HT-29 (cell line): Measurements from ENCODE around the gene CGB5. TPM values are rescaled to one million over a fixed set of nuclear protein-coding genes. Genes with fewer than 3 reads are reported as not detected.

Experiments
- DNase-seq: peaks from one replicate; pipeline ENCODE4 v3.0.0-alpha.2; 2015; ENCODE audit warnings: low spot score
- small RNA-seq: library from RNA; depleted of rRNA; stranded (forward); fragments of <200 nt; gene quantifications from one replicate; pipeline ENCODE3, GENCODE V24; 2014
- total RNA-seq: library from RNA; depleted of rRNA; stranded (reverse); fragments of >200 nt; shearing (Covaris generic); gene quantifications from 2 replicates; pipeline ENCODE4 v1.2.3, GENCODE V29; 2014; rRNA removed

CGB5 gene
- total RNA-seq, 1 experiment from 2014 or later: not detected

- DNase-seq: peak; percentile 100
Measured at GRCh38 chr19:49085020-49085867, 41.6 kb downstream of the CGB5 start, which contains the start of gene SNRNP70. Gene SNRNP70 (plus strand): TSS chr19:49085451. CDS start chr19:49086415, 964 bp downstream.

GRCh38 chr19:49085868-49086232 is 42.2 kb downstream of the CGB5 start:
- DNase-seq: no peak

GRCh38 chr19:49086296-49086695 is 42.6 kb downstream of the CGB5 start:
- DNase-seq: no peak

- no peak for DNase-seq
Measured at GRCh38 chr19:49091391-49092038, 47.9 kb downstream of the CGB5 start.

- DNase-seq: no peak
Measured at GRCh38 chr19:49092686-49093085, 49.0 kb downstream of the CGB5 start.

Small RNA genes within 50 kb of the gene (small RNA-seq; reads per million reads assigned to genes)
- not detected for gene MIR6798
- not detected for gene RN7SL708P

Other genes with a start within 250 kb of the CGB5 start
- 62.8 and 65.7 TPM in 2 replicates for gene BCAT2, start 232.8 kb upstream of the CGB5 start, total RNA-seq
- gene HSD17B14, start 207.4 kb upstream of the CGB5 start, total RNA-seq: not detected in 2 replicates
- gene PLEKHA4, start 175.2 kb upstream of the CGB5 start, total RNA-seq: 3.9 and 5.4 TPM in 2 replicates
- 152 and 165 TPM in 2 replicates for gene PPP1R15A, start 171.4 kb upstream of the CGB5 start, total RNA-seq
- gene TULP2, start 145.1 kb upstream of the CGB5 start, total RNA-seq: not detected in 2 replicates
- 160 and 185 TPM in 2 replicates for gene NUCB1, start 143.5 kb upstream of the CGB5 start, total RNA-seq
- 0.10 and 0.42 TPM in 2 replicates for gene DHDH, start 110.1 kb upstream of the CGB5 start, total RNA-seq
- 185 and 213 TPM in 2 replicates for gene BAX, start 89.0 kb upstream of the CGB5 start, total RNA-seq
- 5,979 and 6,365 TPM in 2 replicates for gene FTL, start 78.5 kb upstream of the CGB5 start, total RNA-seq
- 67.1 and 71.5 TPM in 2 replicates for gene GYS1, start 50.5 kb upstream of the CGB5 start, total RNA-seq
- 562 and 566 TPM in 2 replicates for gene RUVBL2, start 50.0 kb upstream of the CGB5 start, total RNA-seq
- not detected in 2 replicates for gene LHB, start 26.8 kb upstream of the CGB5 start, total RNA-seq
- gene CGB3, start 19.5 kb upstream of the CGB5 start, total RNA-seq: not detected in 2 replicates
- not detected in 2 replicates for gene CGB2, start 12.0 kb upstream of the CGB5 start, total RNA-seq
- gene CGB1, start 7.0 kb upstream of the CGB5 start, total RNA-seq: 1.5 TPM in 1 of 2 replicates, not detected in the other
- gene CGB8, start 5.3 kb downstream of the CGB5 start, total RNA-seq: not detected in 2 replicates
- not detected in 2 replicates for gene CGB7, start 13.9 kb downstream of the CGB5 start, total RNA-seq
- gene NTF4, start 21.0 kb downstream of the CGB5 start, total RNA-seq: 0.29 TPM in 1 of 2 replicates, not detected in the other
- gene KCNA7, start 28.9 kb downstream of the CGB5 start, total RNA-seq: not detected in 2 replicates
- 994 and 1,107 TPM in 2 replicates for gene SNRNP70, start 41.6 kb downstream of the CGB5 start, total RNA-seq
- gene LIN7B, start 70.5 kb downstream of the CGB5 start, total RNA-seq: 12.0 and 19.9 TPM in 2 replicates
- 5.9 and 6.0 TPM in 2 replicates for gene C19orf73, start 75.3 kb downstream of the CGB5 start, total RNA-seq
- 22.9 and 30.1 TPM in 2 replicates for gene PPFIA3, start 75.7 kb downstream of the CGB5 start, total RNA-seq
- gene HRC, start 111.5 kb downstream of the CGB5 start, total RNA-seq: 0.08 TPM in 1 of 2 replicates, not detected in the other
- gene TRPM4, start 113.9 kb downstream of the CGB5 start, total RNA-seq: 28.7 and 33.7 TPM in 2 replicates